Fibroblast of the aortic adventitia (primary cell): ENCODE results near the gene SLC9A4. TPM values are rescaled to one million over a fixed set of nuclear protein-coding genes. Genes with fewer than 3 reads are reported as not detected.
A peak's percentile ranks its signal among the peaks of the same experiment; 100 is the strongest.

ENCODE experiments used
- DNase-seq: peaks from one replicate; pipeline ENCODE4 v3.0.0-alpha.2; 2010; ENCODE audit warnings: low read depth
- H3K4me3 ChIP-seq: 2 replicates; pipeline ENCODE4 v1.5.1; 2011; ENCODE audit warnings: low read depth, mild to moderate bottlenecking, control low read depth, low read length, moderate library complexity
- total RNA-seq: library from RNA; depleted of rRNA; stranded (reverse); fragments of >200 nt; gene quantifications from 2 replicates; pipeline ENCODE4 v1.2.3, GENCODE V29; 2012; ENCODE audit warnings: low replicate concordance
- TF ChIP-seq, protein P1 (sequence below): IDR thresholded peaks from 2 replicates; pipeline ENCODE4 v1.5.1; 2011; ENCODE audit warnings: mild to moderate bottlenecking, low read length, control low read depth, inconsistent platforms; ENCODE audit not compliant: insufficient read depth

SLC9A4 gene, protein sequence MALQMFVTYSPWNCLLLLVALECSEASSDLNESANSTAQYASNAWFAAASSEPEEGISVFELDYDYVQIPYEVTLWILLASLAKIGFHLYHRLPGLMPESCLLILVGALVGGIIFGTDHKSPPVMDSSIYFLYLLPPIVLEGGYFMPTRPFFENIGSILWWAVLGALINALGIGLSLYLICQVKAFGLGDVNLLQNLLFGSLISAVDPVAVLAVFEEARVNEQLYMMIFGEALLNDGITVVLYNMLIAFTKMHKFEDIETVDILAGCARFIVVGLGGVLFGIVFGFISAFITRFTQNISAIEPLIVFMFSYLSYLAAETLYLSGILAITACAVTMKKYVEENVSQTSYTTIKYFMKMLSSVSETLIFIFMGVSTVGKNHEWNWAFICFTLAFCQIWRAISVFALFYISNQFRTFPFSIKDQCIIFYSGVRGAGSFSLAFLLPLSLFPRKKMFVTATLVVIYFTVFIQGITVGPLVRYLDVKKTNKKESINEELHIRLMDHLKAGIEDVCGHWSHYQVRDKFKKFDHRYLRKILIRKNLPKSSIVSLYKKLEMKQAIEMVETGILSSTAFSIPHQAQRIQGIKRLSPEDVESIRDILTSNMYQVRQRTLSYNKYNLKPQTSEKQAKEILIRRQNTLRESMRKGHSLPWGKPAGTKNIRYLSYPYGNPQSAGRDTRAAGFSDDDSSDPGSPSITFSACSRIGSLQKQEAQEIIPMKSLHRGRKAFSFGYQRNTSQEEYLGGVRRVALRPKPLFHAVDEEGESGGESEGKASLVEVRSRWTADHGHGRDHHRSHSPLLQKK
- not detected in 2 replicates for total RNA-seq

DNA sequence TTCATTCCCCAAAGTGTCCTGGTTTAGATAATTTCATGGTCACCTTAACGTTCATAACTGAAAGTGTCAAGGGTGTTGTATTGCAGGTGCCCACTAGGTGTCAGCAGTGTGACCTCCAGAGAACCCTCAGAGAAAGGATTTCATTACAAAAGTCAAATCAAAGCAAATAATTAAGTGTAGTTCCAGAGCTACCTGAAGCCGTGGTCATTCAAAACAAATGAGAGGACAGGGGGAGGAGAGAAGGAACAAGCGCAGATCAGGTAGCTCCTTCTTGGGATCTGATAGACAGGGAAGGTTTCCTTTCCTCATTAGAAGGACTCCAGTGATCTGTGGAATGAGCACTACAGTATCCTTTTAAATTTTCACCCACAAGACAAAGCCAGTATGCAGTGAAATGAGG is at the start of gene SLC9A4:
Gene SLC9A4 (plus strand): TSS at position 207 of the 400 bp plus-strand sequence. CDS start 534 bp downstream, outside the sequence.
- peak; percentile 59 for DNase-seq
- TF ChIP-seq, protein P1, sequence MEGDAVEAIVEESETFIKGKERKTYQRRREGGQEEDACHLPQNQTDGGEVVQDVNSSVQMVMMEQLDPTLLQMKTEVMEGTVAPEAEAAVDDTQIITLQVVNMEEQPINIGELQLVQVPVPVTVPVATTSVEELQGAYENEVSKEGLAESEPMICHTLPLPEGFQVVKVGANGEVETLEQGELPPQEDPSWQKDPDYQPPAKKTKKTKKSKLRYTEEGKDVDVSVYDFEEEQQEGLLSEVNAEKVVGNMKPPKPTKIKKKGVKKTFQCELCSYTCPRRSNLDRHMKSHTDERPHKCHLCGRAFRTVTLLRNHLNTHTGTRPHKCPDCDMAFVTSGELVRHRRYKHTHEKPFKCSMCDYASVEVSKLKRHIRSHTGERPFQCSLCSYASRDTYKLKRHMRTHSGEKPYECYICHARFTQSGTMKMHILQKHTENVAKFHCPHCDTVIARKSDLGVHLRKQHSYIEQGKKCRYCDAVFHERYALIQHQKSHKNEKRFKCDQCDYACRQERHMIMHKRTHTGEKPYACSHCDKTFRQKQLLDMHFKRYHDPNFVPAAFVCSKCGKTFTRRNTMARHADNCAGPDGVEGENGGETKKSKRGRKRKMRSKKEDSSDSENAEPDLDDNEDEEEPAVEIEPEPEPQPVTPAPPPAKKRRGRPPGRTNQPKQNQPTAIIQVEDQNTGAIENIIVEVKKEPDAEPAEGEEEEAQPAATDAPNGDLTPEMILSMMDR: peak; percentile 91
- no peak within 1 kb of the TSS for H3K4me3 ChIP-seq

DNA sequence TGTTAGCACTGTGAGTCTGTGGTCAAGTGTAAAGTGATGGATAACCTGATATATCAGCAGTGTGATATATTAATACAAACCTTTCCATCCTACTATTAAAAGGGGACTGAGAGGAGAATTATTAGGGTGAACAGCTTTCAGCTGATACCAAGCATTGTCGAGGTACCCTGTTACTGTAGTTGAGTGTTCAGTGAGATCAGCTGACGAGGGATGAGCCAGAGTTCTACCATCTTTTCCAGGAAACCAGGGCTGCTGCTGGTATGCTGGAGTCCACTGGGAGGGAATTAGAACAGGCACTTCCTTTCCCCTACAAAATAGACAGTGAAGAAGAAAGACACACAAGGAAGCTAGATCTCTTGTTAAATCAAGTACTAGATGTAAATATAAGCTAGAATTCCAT is 49.7 kb upstream of the SLC9A4 start:
- DNase-seq: no peak

DNA sequence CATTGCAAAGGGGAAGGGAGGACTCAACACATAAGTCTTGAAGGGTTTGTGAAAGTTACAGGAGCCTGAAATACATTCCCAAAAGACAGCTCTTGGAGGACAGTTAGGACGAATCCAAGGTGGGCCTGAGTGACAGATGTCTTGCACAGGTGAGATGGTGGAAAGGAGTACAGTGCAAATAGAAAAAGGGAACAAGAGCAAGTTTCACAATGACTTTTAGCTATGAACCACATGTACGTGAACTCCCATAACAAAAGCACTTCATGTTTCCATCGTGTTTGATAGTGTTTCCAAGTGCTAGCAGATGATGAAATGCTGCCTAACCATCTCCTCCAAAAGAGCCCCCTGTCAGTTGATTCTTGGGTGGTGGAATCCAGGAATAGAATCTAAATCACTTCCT is 48.3 kb upstream of the SLC9A4 start:
- TF ChIP-seq, protein P1: no peak
- DNase-seq: no peak
- no peak overlapping the region for H3K4me3 ChIP-seq

More for the DNA sequence above, 49.7 kb upstream of the SLC9A4 start:
- TF ChIP-seq, protein P1: no peak
- no peak overlapping the region for H3K4me3 ChIP-seq

DNA sequence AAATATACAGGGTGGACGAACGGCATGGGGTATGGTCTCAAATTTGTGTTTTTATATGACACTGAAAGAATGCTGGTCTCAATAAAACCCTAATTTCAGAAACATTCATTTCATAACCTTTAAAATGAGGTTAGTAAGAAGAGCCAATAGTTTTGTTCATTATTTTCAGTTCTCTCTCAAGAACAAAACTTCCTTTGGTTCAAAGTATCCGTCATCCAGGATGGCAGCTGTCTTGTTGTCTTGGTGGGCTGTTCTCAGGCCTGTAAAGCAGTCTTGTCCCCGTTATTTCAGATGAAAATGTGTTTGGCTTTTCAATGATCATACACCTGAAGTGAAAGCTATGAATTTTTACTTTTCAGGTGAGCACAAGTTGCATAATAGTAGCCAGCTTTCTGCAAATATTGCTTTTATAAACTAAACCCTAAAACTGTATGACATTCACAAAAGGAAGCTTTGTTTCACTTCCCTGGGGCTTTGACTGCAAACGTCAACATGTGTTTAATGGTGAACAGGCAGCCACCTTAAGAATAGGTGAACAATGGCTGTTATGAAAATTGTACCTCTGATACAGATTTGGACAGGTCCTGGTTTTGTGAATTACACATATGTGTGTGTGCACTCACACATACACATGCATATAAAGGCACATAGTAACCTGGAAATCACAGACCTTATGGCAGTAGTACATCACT is 47.4 kb upstream of the SLC9A4 start:
- TF ChIP-seq, protein P1: no peak
- no peak overlapping the region for H3K4me3 ChIP-seq
- DNase-seq: no peak

DNA sequence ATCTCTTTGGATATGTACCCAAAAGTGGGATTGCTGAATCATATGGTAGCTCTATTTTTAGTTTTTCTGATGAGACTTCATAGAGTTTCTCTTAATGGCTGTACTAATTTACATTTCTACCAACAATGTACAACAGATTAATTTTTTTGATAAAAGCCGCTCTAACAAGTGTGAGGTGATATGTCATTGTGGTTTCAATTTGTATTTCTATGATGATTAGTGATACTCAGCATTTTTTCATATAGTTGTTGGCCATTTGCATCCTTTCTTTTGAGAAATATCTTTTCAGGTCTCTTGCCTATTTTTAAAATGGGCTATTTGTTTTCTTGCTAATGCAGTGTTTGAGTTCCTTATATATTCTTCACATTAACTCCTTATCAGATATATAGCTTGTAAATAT is 45.8 kb upstream of the SLC9A4 start:
- DNase-seq: no peak
- TF ChIP-seq, protein P1: no peak

DNA sequence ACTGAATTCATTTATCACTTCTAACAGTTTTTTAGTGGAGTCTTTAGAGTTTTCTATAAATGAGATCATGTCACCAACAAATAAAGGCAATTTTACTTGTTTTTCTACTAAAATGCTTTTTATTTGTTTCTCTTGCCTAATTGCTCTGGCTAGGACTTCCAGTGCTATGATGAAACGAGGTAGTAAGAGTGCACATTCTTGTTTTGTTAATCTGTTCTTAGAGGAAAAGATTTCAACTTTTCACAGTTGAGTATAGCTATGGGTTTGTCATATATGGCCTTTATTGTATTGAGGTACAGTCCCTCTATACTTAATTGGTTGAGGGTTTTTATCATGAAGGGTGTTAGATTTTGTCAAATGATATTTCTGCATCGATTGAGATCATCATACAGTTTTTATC is 44.5 kb upstream of the SLC9A4 start:
- TF ChIP-seq, protein P1: no peak
- no peak overlapping the region for H3K4me3 ChIP-seq
- no peak for DNase-seq

More for the DNA sequence above, 45.8 kb upstream of the SLC9A4 start:
- no peak overlapping the region for H3K4me3 ChIP-seq
